Common myeloid progenitor, CD34-positive (primary cell): ENCODE results near the gene THOC6.

Experiments used
- CTCF ChIA-PET: fragments of 350-600 bp; sonication (Branson Sonifier 250); formaldehyde crosslinking; loops from one replicate; lab custom pipeline; 2021; ENCODE audit warnings: antibody characterized with exemption; lab: Charles Lee
- POLR2A ChIA-PET: fragments of 350-600 bp; sonication (Branson Sonifier 250); formaldehyde crosslinking; loops from one replicate; lab custom pipeline; 2021; ENCODE audit warnings: antibody characterized with exemption; lab: Charles Lee
- DNase-seq, 3 donors: peaks; one replicate each; pipeline versions ENCODE4 v3.0.0 to v3.0.0-alpha.2; 2013
- H3K27ac ChIP-seq, 2 experiments: 1 replicate in 1 of 2; 2 replicates in 1 of 2; pipeline ENCODE4 v1.7.0; 2013; ENCODE audit warnings: inconsistent platforms in 2 of 2, low read length in 2 of 2, mild to moderate bottlenecking in 2 of 2, low read depth in 1 of 2, moderate library complexity in 1 of 2; ENCODE audit not compliant: severe bottlenecking in 2 of 2, insufficient read depth in 1 of 2, poor library complexity in 1 of 2
- H3K27me3 ChIP-seq, 5 experiments: replicated peaks in 2 of 5; 1 replicate in 3 of 5; 2 replicates in 2 of 5; pipeline versions ENCODE4 v1.6.1 to v1.7.0; 2013; ENCODE audit warnings: low read length in 4 of 5, mild to moderate bottlenecking in 2 of 5, moderate library complexity in 2 of 5, inconsistent platforms in 1 of 5; ENCODE audit not compliant: insufficient read depth in 5 of 5, control insufficient read depth in 4 of 5
- H3K36me3 ChIP-seq, 4 experiments: 1 replicate in 2 of 4; 2 replicates in 2 of 4; pipeline versions ENCODE4 v1.6.1 to v1.7.0; 2013; ENCODE audit warnings: low read length in 3 of 4, control low read depth in 1 of 4, mild to moderate bottlenecking in 1 of 4; ENCODE audit not compliant: control insufficient read depth in 4 of 4, insufficient read depth in 4 of 4
- H3K4me1 ChIP-seq, 4 experiments: 1 replicate in 3 of 4; 2 replicates in 1 of 4; pipeline versions ENCODE4 v1.6.1 to v1.7.1; 2013; ENCODE audit warnings: low read length in 3 of 4, mild to moderate bottlenecking in 3 of 4, control low read depth in 1 of 4, inconsistent platforms in 1 of 4, moderate library complexity in 1 of 4; ENCODE audit not compliant: control insufficient read depth in 4 of 4, insufficient read depth in 4 of 4; ENCODE audit errors: control extremely low read depth in 1 of 4
- H3K4me3 ChIP-seq, 7 experiments: 1 replicate in 4 of 7; 2 replicates in 3 of 7; pipeline versions ENCODE4 v1.5.1 to v1.7.0; 2013; ENCODE audit warnings: mild to moderate bottlenecking in 7 of 7, low read length in 6 of 7, moderate library complexity in 6 of 7, inconsistent platforms in 2 of 7, low read depth in 2 of 7, control low read depth in 1 of 7; ENCODE audit not compliant: insufficient read depth in 4 of 7, control insufficient read depth in 1 of 7; ENCODE audit errors: extremely low read depth in 1 of 7
- H3K9me3 ChIP-seq, 5 experiments: 1 replicate in 4 of 5; 2 replicates in 1 of 5; pipeline versions ENCODE4 v1.6.1 to v1.7.1; 2013; ENCODE audit warnings: low read length in 4 of 5, mild to moderate bottlenecking in 2 of 5, inconsistent platforms in 1 of 5, low read depth in 1 of 5, moderate library complexity in 1 of 5; ENCODE audit not compliant: control insufficient read depth in 4 of 5, insufficient read depth in 2 of 5; ENCODE audit errors: control extremely low read depth in 1 of 5
- WGBS: methylation state at CpG from one replicate; pipeline ENCODE4 v1.1.5; 2013; ENCODE audit not compliant: insufficient coverage; 5-methylcytosine and 5-hydroxymethylcytosine counted together

The THOC6 gene

DNA sequence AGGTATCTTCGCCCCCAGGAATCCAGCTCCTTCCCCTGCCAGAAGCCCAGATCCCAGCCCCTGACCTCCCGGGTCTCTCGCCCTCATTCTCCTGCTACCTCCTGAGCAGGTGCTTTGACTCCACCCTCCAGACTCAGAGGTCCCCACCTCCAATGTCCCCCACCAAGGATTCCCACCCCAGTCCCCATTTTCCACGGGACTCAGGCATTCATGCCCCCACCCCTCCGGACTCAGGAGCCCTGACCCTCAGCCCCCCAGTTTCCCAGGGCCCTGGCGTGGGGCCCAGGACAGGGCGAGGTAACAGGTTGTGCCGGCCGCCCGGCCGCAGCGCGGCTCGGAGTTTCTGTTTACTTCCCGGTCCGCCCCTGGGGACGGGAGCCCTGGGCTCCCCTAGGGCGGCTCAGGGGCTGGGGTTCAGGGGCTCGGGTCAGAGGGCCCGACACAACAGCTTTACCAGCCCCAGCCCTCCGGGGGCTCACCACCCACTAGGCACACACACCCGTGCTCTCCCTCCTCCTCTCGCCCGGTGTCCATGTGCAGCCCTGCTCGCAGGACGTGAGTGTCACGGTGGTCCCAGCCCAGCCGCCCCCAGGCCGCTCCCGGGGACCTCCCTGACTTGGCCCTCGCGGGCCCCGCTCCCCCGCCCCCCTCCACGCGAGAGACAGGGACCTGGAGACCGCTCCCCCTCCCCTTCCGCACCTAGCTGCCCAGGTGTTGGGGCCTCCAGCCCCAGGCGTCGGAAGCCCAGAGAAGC, 12.3 kb downstream of the THOC6 start:
- H3K27me3 ChIP-seq = peaks cover 7 to 96% (median 46%) of the 10 kb centered on the region in 5 experiments
- H3K4me1 ChIP-seq = peaks cover 0 to 13% (median 3%) of the 10 kb centered on the region in 4 experiments
- peak overlapping the region in 3 of 7 experiments; percentile 11 to 28 (median 19) for H3K4me3 ChIP-seq
- no peaks in the 10 kb centered on the region for H3K9me3 ChIP-seq
- ChIA-PET POLR2A (no interaction called here), CTCF (interaction anchor here (1.0 to 12.5 kb wide), 7 partner anchors 5 to 93 kb away, joined by 3 to 197 read pairs (median 100); partner anchors contain the start of genes BICDL2, CLDN6, HCFC1R1 and MMP25)
- WGBS = 4% methylated on average over 35 of the region's 40 CpGs
- DNase-seq = no peak
- no peak overlapping the region for H3K27ac ChIP-seq
- H3K36me3 ChIP-seq = no peaks in the 10 kb centered on the region

DNA sequence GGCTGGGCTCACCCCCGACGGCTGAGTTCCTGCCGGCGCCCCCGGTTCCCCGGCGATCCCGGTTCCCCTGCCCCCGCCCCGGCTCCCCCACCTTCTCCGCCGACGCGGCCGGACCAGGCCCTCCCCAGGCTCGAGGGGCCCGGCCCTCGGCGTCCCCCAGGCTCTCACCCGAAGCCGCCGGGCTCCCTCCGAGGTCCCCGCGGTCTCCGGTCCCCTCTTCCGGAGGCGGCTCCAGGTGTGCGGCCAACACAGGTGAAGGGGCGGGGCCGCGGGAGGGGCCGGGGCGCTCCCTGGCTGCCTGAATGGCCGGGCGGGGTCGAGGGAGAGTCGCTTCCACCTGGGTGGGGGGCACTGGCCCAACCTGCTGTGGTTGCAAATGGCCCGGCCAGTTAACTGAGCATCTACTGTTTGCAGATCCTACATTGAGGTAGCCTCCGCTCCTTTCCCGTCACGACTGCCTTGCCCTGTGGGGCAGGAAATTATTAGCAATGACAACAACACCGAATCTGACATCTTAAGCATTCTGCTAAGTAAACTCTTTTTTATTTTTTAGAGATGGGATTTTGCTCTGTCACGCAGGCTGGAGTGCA, 13.0 kb downstream of the THOC6 start, which contains the start of gene BICDL2:
Gene BICDL2 (minus strand): TSS at position 219 of the 590 bp plus-strand sequence. CDS start 1,448 bp downstream, outside the sequence.
- H3K27me3 ChIP-seq = peaks cover 7 to 96% (median 46%) of the 10 kb centered on the region in 5 experiments
- DNase-seq = no peak
- H3K9me3 ChIP-seq = no peaks in the 10 kb centered on the region
- no peaks in the 10 kb centered on the region for H3K36me3 ChIP-seq
- H3K4me3 ChIP-seq = peak within 1 kb of the TSS in 3 of 7 experiments; percentile 11 to 28 (median 19)
- peaks cover 0 to 13% (median 3%) of the 10 kb centered on the region in 4 experiments for H3K4me1 ChIP-seq
- WGBS = 6% methylated on average over 38 of the region's 44 CpGs
- ChIA-PET CTCF (interaction anchor here (1.5 to 12.5 kb wide), 3 partner anchors 6 to 92 kb away, joined by 3 to 197 read pairs (median 141); no protein-coding TSS in a partner anchor), POLR2A (no interaction called here)
- H3K27ac ChIP-seq = no peak within 1 kb of the TSS

DNA sequence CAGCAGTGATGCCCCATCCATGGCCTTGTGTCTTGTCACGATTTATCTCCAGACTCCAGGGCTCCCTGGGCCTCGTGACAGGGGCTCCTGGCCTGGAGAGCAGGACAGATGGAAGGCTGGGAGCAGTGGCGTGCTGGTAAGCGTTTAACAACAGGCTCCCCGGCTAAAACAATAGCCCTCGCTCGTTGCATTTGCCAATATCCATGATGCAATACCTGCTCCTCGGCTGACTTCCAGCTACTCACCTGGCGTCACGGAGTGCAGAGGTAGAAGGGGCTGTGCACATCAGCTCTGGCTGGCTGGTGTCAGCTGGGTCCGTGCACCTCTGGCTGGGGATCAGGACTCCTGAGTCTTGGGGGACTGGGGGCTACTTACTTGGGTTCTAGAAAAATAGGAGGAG, 14.4 kb downstream of the THOC6 start:
- peaks cover 7 to 96% (median 39%) of the 10 kb centered on the region in 5 experiments for H3K27me3 ChIP-seq
- peaks cover 0 to 13% (median 3%) of the 10 kb centered on the region in 4 experiments for H3K4me1 ChIP-seq
- no peaks in the 10 kb centered on the region for H3K9me3 ChIP-seq
- H3K36me3 ChIP-seq = no peaks in the 10 kb centered on the region
- no peak overlapping the region for H3K27ac ChIP-seq
- ChIA-PET CTCF (interaction anchor here (1.3 to 10.0 kb wide), 6 partner anchors 8 to 91 kb away, joined by 3 to 141 read pairs (median 5); no protein-coding TSS in a partner anchor), POLR2A (interaction anchor here (0.5 kb wide), 1 partner anchor 25 kb away, joined by 3 read pairs; no protein-coding TSS in a partner anchor)
- no peak for DNase-seq
- WGBS = 55% methylated on average over 7 of the region's 11 CpGs
- no peak overlapping the region for H3K4me3 ChIP-seq

DNA sequence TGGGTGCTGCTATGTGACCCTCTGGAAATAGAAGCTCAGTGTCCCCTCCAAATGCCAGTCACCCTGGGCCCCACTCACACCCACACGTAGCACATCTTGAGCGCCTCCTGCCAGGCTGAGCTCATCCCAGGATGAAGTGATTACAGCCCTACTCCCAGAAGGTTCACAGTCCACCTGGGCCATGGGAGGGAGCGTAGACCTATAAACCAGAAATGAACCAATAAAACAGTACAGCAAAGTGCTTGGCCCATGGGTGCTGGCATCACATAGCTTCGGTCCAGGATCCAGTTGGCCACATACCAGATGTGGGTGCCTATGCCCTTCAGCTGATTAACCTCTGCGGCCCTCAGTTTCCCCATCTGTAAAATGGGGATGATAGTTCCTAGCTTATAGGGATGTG, 15.1 kb downstream of the THOC6 start:
- 69% methylated on average over 3 of the region's 5 CpGs for WGBS
- ChIA-PET POLR2A (interaction anchor here (0.5 kb wide), 1 partner anchor 25 kb away, joined by 3 read pairs; no protein-coding TSS in a partner anchor), CTCF (interaction anchor here (0.6 to 10.0 kb wide), 8 partner anchors 8 to 86 kb away, joined by 3 to 141 read pairs (median 4); no protein-coding TSS in a partner anchor)
- H3K27ac ChIP-seq = no peak overlapping the region
- H3K9me3 ChIP-seq = no peaks in the 10 kb centered on the region
- H3K4me3 ChIP-seq = no peak overlapping the region
- H3K36me3 ChIP-seq = no peaks in the 10 kb centered on the region
- H3K4me1 ChIP-seq = peaks cover 0 to 13% (median 3%) of the 10 kb centered on the region in 4 experiments
- peaks cover 7 to 96% (median 38%) of the 10 kb centered on the region in 5 experiments for H3K27me3 ChIP-seq
- DNase-seq = no peak

DNA sequence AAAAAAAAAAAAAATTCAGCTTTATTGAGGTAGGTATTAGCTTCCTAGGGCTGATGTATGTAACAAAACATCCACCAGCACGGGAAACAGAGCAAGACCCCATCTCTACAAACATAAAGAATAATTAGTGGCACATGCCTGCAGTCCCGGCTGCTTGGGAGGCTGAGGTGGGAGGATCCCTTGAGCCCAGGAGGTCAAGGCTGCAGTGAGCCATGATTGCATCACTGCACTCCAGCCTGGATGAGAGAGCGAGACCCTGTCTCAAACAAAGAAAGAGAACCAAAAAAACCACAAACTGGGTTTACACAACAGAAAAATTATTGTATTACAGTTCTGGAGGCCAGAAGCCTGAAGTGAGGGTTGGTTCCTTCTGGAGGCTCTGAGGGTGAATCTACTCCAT, 18.5 kb downstream of the THOC6 start:
- 83% methylated on average over 1 of the region's 3 CpGs for WGBS
- DNase-seq = no peak
- Histone ChIP-seq H3K9me3 (no peaks in the 10 kb centered on the region), H3K4me1 (peaks cover 0 to 19% (median 18%) of the 10 kb centered on the region in 4 experiments), H3K27ac (no peak overlapping the region), H3K27me3 (peaks cover 11 to 95% (median 39%) of the 10 kb centered on the region in 5 experiments), H3K4me3 (no peak overlapping the region), H3K36me3 (no peaks in the 10 kb centered on the region)
- ChIA-PET CTCF (interaction anchor here (0.8 to 10.0 kb wide), 3 partner anchors 9 to 39 kb away, joined by 3 to 141 read pairs (median 4); no protein-coding TSS in a partner anchor), POLR2A (no interaction called here)

DNA sequence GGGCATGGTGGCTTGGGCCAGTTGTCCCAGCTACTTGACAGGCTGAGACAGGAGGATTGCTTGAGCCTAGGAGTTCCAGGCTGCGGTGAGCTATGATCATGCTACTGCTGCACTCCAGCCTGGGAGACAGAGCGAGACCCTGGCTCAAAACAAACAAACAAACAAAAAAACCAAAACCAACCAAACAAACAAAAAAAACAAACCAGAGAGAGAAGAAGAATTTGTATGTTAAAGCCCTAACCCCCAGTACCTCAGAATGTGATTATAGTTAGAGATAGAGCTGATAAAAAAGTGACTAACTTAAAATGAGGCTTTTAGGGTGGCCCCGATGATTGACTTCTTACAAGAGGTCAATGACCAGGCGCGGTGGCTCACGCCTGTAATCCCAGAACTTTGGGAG, 20.9 kb downstream of the THOC6 start:
- no peak overlapping the region for H3K4me3 ChIP-seq
- H3K27ac ChIP-seq = no peak overlapping the region
- H3K4me1 ChIP-seq = peaks cover 0 to 29% (median 21%) of the 10 kb centered on the region in 4 experiments
- CTCF ChIA-PET = interaction anchor here (10.0 kb wide), 1 partner anchor 14 kb away, joined by 141 read pairs; no protein-coding TSS in a partner anchor
- H3K9me3 ChIP-seq = no peaks in the 10 kb centered on the region
- peaks cover 8 to 95% (median 32%) of the 10 kb centered on the region in 5 experiments for H3K27me3 ChIP-seq
- H3K36me3 ChIP-seq = no peaks in the 10 kb centered on the region
- 96% methylated on average over 5 of the region's 6 CpGs for WGBS
- POLR2A ChIA-PET = no interaction called here
- DNase-seq = no peak
